HG02623 (cell line): ENCODE results near the gene SPEM2.

Source experiments
- ATAC-seq: cut with Tn5 transposase; IDR thresholded peaks from one replicate; pipeline ENCODE4 v1.9.1; 2021; ENCODE audit warnings: moderate library complexity; ENCODE audit not compliant: unreplicated experiment

SPEM2 gene

GRCh38 chr17:7419819-7420610 is 5.4 kb upstream of the SPEM2 start, which contains the start of gene SPEM1:
Gene SPEM1 (plus strand): TSS chr17:7420324. CDS start chr17:7420385, 61 bp downstream.
- ATAC-seq = no peak

DNA sequence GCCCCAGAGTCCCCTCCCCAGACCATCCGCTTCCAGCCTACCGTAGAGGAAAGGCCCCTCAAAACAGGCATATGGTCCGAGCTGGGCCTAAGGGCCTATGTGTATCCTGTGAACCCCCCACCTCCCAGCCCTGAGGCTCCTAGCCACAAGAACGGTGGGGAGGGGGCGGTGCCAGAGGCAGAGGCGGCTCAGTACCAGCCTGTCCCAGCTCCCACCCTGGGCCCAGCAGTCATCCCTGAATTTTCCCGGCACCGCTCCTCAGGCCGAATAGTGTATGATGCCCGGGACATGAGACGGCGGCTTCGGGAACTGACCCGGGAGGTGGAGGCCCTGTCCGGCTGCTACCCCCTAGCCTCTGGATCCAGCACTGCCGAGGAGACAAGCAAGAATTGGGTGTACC is 4.2 kb upstream of the SPEM2 start:
- ATAC-seq = no peak

- ATAC-seq = no peak
Observed at GRCh38 chr17:7423679-7424078, 1.7 kb upstream of the SPEM2 start.

DNA sequence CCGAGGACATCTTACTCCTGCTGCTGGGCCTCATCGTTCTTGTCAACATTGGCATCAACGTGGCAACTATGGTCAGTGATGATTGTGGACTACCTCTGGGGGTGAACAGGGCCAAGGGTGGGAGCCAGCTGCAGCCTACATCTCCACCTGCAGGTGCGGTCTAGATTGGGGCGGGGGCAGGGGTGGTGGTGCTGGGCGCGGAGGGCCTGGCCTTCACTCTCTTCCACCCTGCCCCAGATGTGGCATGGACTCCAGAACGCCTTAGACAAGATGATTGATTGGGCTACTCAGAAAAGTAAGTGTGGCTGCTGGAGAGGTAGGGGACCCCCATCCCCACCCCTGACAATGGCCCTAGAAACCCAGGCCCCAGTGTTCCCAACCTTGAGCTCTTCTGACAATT is 340 bp downstream of the SPEM2 start:
- ATAC-seq = no peak

DNA sequence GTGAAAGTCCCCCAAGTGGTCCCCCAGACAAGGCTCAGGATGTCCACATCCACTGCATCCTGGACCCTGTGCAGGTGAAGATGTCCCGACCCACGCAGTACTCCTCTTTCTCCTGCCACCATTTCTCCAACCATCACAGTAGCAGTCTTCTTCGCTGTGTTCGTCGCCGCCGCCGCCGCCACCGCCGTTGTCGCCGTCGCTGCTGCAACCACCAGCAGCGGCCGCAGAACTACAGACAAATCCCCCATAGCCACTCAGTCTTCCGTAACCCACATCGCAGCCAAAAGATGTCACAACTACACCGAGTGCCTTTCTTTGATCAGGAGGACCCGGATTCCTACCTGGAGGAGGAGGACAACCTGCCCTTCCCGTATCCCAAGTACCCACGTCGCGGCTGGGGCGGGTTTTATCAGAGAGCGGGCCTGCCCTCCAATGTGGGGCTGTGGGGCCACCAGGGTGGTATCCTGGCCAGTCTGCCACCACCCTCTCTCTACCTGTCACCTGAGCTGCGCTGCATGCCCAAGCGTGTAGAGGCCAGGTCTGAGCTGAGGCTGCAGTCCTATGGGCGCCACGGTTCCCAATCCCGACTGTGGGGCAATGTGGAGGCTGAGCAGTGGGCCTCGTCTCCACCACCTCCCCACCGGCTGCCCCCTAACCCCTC is 917 bp downstream of the SPEM2 start:
- ATAC-seq = no peak

GRCh38 chr17:7426896-7427489 is 1.6 kb downstream of the SPEM2 start:
- ATAC-seq = no peak

DNA sequence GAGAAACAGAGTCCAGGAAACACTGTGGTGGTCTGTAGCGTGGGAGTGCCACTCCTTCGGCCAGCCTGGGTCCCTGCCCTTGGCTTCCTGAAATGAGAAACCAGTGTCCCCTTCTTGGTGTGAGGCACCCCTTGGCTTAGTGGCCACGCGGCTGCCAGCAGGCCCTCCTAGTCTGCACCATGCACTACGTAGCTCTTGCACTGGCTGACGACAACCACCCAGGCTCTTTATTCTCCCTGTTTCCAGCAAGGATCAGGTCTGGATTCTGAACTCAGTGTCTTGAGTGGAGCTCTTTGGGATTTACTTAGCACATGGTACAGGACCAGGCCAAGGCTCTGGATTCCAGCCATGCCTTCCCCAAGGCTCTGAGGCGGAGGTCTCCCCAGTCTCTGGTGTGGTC is 2.1 kb downstream of the SPEM2 start:
- no peak for ATAC-seq

GRCh38 chr17:7428557-7428956 is 3.1 kb downstream of the SPEM2 start, which contains the start of gene SPEM3:
Gene SPEM3 (plus strand): TSS chr17:7428857. CDS start chr17:7428903, 46 bp downstream.
- no peak for ATAC-seq

DNA sequence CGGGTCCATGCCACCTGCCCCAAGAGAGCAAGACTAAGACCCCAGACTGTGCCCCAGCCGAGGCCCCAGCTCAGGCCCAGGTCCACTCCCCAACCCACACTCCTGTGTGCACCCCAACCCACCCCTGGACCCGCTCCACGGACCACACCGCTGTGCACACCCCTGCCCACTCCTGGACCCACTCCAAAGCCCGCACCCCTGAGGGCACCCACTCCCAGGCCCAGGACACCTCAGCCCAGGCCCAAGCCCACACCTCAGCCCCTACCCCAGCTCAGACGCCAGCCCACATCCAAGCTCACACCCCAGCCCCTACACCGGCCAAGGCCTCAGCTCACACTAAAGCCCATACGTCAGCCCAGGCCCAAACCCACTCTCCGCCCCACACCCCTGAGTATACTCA is 4.3 kb downstream of the SPEM2 start:
- no peak for ATAC-seq

GRCh38 chr17:7431231-7431630 is 5.8 kb downstream of the SPEM2 start:
- no peak for ATAC-seq

GRCh38 chr17:7432296-7432695 is 6.9 kb downstream of the SPEM2 start:
- ATAC-seq = no peak

DNA sequence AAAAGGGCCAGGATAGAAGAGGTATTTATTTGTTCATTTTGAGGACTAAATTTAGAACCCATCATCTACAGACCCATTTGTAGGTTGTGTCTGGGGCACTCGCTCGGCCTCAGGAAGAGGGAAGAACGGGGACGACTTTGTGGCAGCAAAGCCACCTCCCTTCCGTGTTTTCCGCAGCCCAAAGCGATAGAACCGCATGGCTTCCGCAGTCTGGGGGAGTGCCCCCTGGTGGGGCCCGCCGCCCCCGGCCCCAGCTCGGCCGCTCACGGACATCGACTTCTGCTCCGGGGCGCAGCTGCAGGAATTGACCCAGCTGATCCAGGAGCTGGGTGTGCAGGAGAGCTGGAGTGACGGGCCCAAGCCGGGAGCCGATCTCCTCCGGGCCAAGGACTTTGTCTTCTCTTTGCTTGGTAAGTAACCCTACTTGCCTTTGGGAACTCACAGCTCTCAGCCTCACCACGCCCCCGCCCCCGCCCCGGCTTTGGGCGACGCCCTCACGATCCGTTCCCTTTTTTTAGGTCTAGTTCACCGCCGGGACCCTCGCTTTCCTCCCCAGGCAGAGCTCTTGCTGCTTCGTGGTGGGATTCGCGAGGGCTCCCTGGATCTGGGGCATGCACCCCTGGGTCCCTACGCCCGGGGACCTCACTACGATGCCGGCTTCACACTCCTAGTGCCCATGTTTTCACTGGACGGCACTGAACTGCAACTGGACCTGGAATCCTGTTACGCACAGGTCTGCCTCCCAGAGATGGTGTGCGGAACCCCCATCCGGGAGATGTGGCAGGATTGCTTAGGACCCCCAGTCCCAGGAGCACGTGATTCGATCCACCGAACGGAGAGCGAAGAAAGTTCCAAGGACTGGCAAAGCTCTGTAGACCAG is 10.5 kb downstream of the SPEM2 start:
- peak; percentile 3 for ATAC-seq

DNA sequence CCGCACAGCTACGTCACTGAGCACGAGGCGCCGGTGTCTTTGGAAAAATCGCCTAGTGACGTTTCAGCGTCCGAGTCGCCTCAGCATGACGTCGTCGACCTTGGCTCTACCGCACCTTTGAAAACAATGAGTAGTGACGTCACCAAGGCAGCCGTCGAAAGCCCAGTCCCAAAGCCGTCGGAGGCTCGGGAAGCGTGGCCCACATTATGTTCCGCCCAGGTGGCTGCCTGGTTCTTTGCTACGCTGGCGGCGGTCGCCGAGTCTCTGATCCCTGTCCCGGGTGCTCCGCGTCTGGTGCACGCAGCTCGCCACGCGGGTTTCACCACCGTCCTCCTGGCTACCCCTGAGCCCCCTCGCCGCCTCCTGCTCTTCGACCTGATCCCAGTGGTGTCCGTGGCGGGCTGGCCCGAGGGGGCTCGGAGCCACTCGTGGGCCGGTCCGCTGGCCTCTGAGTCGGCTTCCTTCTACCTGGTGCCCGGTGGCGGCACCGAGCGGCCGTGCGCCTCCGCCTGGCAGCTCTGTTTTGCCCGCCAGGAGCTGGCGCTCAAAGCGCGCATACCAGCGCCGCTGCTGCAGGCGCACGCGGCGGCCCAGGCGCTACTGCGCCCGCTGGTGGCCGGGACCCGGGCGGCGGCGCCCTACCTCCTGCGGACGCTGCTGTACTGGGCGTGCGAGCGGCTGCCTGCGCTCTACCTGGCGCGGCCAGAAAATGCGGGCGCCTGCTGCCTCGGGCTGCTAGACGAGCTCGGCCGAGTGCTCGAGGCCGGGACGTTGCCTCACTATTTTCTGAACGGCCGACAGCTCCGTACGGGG is 11.3 kb downstream of the SPEM2 start:
- ATAC-seq = no peak

DNA sequence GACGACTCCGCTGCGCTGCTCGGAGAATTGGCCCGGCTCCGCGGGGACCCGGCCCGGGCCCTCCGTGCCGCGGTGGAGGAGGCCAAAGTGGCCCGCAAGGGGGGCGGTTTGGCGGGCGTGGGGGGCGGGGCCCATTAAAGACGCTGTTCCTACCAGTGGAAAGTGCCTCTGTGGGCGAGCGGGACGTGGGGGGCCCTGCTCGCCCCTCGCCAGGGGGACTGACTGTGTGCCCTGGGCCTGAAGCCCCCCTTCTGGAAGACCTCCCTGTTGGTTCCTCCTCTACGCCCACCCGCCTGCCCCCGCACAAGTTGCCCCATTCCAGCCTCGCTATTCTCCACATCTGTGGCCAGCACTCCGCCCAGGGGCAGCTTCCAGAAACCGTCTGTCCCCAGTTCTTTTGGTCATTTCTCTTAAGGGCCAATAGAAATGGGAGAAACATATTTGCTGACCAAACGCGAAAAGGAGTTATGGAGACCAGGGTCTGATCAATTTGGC is 12.0 kb downstream of the SPEM2 start:
- no peak for ATAC-seq

- no peak for ATAC-seq
Observed at GRCh38 chr17:7437950-7438614, 12.7 kb downstream of the SPEM2 start.

GRCh38 chr17:7438656-7439460 is 13.4 kb downstream of the SPEM2 start:
- no peak for ATAC-seq

DNA sequence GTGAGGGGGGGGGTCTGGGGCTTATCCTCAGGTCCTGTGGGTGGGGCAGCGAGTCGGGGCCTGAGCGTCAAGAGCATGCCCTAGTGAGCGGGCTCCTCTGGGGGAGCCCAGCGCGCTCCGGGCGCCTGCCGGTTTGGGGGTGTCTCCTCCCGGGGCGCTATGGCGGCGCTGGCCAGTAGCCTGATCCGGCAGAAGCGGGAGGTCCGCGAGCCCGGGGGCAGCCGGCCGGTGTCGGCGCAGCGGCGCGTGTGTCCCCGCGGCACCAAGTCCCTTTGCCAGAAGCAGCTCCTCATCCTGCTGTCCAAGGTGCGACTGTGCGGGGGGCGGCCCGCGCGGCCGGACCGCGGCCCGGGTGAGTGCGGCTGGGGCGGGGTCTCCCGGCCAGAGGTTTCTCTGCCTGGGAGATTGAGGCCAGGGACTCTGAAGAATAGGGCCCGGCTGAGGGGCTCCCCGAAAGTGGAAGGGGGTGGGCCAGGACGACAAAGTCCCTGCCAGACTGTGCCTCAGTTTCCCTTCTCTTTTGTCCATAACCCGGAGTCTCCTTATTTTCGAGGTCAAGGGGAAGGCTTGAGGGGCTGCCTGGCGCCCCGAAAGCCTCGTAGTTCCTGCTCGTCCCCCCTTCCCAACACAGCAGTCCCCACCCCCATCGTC is 14.2 kb downstream of the SPEM2 start, which contains the start of gene FGF11:
TSS of gene FGF11 (plus strand) at position 51 of the 651 bp plus-strand sequence. CDS start at position 160, 109 bp downstream.
- ATAC-seq = no peak
